HG03064 (cell line): ENCODE data around the gene ANKS1B.

ENCODE experiments used
- ATAC-seq: cut with Tn5 transposase; IDR thresholded peaks from one replicate; pipeline ENCODE4 v1.9.1; 2021; ENCODE audit warnings: low read depth; ENCODE audit not compliant: unreplicated experiment

Gene ANKS1B

DNA sequence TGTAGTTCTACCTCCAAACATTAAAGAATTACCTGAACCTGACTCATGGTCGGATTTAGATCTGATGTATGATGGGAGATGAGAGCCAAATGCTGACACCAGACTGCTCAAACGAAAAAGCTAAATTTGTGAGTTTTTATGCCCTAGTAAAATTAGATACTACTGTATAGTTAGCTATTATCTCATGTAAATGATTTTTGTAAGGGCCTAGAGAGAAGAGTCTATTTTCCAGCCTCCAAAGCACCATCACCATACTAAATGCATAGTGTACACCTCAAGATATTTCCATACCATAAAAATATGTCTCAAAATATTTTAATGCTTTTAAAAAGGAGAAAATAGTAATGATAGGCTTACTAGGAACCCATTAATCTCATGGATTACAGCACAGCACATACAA is 18.3 kb downstream of the ANKS1B start:
- no peak for ATAC-seq

DNA sequence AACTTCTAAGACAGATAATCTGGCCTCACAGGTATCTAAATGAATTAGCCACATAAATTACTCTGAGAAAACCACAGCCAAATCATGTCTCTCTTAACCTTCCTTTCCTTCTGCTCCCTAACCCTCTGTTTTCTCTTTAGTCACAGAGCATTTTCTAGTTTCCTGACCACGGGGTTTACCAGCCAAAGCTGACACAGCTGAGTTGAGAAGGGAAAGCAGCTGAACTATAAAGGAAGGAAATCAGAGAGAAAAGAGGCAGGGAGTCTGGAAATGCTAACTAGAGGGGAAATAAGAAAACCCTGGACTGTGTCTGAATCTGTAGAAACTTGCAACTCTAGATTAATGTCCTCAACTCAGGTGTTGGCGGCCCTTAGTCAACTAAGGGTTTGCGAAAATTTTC is 24.4 kb downstream of the ANKS1B start:
- no peak for ATAC-seq

- ATAC-seq = no peak
These were observed 25.1 kb downstream of the ANKS1B start for GRCh38 chr12:99959549-99960170.

DNA sequence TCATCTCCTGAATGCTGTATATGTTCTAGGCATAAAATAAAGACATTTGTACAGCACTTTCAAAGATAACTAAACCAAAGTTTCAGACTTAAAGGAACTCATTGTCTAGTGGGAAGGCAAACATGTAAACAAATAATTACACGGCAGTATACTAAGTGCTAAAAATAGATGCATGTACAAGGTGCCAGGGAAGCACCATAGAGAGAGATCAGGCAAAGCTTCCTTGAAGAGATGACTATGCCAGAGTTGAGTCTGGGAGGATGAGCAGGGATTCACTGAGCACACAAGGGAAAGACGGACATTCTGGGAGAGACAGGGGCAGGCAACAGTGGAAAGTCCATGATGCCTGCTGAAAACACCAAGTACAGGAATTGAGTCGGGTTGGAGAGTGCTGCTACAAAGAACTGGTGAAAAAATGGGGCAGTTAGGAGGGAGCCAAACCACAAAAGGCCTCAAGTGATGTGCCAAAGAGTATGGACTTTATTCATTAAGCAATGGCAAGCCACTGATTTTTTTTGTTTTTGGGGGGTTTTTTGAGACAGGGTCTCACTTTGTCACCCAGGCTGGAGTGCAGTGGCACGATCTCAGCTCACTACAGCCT is 26.8 kb downstream of the ANKS1B start:
- ATAC-seq = no peak

GRCh38 chr12:99954724-99955123 is 30.0 kb downstream of the ANKS1B start:
- no peak for ATAC-seq

DNA sequence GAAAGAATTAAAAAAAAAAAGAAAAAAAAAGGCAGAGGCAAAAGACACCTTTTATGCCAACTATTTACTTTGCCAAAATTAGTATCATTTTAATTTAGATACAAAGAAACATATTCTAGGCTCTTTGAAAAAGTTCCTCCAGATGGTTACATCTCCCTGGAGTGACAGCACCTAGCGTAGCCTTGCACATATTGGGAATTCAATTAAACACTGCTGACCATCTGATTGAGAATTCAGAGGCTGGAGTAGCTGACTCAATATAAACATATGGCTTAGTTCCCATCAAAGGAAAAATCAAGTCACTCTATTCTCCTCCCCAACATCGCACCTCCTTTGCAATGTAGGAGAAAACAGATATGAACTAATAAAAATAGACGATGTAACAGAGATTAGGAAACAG is 36.4 kb downstream of the ANKS1B start:
- no peak for ATAC-seq

GRCh38 chr12:99946131-99946530 is 38.6 kb downstream of the ANKS1B start:
- no peak for ATAC-seq

DNA sequence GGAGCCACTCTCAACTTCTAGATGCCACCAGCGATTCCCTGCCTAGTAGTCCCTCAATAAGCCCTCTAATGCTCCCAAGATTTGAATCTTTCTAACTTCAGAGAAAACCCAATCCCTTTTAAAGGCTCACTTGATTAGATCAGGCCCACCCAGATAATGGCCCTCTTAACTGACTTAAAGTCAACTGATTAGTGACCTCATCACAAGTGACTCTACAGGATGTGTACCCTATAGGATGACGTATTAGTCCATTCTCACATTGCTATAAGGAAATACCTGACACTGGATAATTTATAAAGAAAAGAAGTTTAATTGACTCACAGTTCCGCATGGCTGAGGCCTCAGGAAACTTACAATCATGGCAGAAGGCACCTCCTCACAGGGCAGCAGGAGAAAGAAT is 49.1 kb downstream of the ANKS1B start:
- no peak for ATAC-seq

DNA sequence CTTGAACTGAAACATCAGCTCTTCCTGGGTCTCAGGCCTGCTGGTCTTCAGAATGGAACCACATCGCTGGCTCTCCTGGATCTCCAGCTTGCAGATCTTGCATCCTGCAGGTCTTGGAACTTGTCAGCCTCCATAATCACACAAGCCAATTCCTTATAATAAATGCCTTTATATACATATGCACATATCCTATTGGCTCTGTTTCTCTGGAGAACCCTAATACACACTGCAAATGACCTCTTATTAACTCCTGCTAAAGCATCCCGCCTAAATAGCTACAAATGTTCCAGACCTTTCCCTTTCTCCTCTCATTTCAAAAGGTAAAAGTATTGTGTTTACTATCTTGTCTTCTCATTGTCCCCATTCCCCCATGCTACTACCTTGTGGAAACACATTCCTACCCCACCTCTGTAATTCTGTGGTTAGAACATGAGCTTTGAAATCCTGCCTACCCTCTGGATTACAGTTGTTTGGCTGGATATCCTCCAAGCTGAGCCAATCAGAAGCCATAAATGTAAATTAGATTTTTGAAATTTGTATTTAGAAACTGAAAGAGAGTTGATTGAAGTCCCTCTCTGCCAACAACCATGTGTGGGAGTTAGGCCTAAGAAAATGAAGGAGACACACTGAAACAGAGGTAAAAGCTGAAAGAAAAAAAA is 58.1 kb downstream of the ANKS1B start:
- ATAC-seq = no peak

DNA sequence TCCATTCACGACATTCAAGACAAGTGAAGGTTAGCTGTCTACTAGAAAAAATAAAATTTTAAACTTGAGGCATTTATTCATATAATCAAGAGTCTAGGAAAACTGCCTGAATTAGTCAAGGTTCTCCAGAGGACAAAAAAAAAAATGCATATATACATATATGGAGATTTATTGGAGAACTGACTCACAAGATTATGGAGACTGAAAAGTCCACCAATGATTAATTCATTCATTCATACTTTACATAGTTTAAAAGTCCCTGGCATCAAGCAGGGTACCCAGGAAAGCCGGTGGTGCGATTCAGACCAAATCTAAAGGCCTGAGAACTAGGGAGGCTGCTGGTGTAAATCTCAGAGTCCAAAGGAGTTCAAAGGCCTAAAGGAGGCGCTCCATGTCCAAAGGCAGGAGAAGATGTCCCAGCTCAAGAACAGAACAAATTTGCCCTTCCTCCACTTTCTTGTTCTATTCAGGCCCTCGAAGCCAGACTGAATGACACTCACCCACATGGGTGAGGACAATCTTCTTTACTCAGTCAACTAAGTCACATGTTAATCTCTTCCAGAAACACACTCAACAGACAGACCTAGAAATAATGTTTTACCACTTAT is 64.3 kb downstream of the ANKS1B start:
- ATAC-seq = no peak

DNA sequence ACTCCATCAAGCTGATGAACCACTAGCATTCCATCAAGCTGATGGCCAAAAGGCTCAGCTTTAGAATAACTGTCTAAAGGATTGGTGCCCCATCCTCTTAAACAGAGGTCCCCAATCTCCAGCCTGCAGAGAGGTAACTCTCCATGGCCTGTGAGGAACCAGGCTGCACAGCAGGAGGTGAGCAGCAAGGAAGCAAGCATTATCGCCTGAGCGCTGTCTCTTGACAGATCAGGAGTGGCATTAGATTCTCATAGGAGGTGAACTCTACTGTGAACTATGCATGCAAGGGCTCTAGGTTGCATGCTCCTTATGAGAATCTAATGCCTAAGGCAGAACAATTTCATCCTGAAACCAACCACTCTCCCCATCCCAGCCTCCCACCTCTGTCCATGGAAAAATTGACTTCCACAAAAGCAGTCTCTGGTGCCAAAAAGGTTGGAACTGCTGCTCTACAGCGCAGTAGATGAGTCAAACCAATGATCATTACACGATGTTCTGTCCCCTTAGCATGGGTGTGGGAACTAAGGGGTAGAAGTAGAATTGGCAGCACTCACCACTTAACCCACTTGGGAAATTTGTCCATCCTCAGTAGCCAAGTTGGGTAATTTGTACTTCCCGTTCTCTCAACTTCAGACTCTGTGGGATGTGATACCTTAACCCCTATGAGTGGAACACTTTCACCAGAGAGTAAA is 66.9 kb downstream of the ANKS1B start:
- no peak for ATAC-seq

- no peak for ATAC-seq
These were observed 68.2 kb downstream of the ANKS1B start for GRCh38 chr12:99916555-99916954.

DNA sequence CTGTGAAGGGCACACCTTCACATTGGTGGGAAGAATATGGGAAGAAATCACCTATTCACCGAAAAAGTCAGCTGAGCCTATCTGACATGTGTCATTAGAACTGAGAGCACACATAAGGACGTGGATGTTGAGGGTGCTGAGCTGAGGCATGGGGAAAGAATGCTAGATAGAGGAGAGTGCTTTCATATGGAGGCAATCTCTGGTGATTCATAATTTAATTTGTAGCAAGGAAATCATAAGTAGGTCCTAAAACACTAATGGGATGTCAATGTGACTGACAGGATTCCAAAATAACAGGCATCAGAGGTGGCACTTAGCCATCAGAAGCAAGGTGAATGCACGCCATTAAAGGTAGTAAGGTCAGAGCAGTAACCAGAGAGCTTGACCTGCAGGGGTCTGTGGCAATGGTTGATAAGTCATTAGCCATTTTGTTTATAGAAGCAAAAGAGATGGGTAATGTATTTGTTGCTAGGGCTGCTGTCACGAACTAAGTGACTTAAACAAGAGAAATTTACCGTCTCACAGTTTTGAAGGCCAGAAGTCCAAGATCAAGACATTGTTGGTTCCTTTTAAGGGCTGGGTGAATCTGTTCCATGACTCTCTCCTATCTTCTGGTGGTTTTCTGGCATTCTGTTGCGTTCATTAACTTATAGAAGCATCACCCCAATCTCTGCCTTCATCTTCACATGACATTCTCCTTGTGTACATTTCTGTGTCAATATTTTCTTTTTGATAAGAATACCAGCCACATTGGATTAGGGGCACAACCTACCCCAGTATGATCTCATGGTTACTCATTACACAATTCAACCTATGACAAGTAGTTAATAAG is 69.3 kb downstream of the ANKS1B start:
- no peak for ATAC-seq

DNA sequence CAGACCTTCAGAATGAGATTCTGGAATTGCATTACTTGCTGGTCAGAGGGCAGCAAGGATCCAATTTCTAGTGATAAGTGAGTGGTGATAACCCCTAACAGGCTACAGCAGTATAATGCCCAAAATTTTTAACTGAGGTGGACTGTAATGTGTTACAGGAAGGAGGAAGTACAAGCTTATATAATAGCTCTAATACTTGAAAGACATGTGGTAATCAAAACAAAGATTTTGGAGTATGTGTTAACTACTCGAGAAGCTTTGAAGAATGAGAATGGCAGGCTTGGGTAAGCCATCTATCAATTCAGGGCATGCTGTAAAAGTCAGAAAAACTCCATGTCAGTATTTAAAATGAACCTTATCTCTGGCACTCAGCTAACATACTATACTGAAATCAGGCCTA is 70.5 kb downstream of the ANKS1B start:
- no peak for ATAC-seq

DNA sequence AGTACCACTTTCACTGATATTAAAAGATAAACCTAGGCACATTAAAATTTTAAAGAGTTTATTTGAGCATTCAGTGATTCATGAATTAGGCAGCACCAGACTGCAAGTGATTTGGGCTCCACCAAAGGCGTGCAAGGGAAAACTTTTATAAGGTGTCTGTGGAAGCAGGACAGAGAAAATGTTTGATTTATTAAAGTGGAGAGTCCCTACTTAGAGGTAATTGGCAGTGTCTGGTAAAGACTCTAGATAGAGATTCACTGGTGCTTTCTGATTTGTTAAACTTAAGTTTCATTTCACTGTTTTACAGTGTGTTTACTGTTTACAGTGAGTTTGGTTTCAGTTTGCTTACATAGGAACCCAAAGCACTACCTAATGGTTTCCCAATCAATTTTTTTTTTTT is 72.8 kb downstream of the ANKS1B start:
- peak; percentile 63 for ATAC-seq

DNA sequence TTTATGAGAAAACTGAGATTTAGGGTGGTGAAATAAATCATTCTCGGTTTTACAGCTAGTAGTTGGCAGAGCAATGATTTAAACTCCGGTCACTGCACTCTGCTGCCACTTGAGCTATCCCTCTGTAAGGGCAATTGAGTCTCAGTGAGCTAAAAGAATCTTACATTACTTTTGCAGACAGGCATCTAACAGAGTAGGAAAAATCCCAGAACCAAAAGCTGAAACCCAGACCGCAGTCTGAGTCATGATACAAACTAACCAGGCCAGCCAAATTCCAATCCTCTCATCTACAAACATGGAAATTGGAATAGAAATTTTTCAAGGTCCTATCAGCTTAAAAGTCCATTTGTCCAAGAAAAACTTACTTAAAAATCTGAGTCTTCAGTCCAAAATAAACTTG is 73.7 kb downstream of the ANKS1B start:
- ATAC-seq = no peak

- ATAC-seq = no peak
These were observed 74.4 kb downstream of the ANKS1B start for GRCh38 chr12:99910342-99910741.

DNA sequence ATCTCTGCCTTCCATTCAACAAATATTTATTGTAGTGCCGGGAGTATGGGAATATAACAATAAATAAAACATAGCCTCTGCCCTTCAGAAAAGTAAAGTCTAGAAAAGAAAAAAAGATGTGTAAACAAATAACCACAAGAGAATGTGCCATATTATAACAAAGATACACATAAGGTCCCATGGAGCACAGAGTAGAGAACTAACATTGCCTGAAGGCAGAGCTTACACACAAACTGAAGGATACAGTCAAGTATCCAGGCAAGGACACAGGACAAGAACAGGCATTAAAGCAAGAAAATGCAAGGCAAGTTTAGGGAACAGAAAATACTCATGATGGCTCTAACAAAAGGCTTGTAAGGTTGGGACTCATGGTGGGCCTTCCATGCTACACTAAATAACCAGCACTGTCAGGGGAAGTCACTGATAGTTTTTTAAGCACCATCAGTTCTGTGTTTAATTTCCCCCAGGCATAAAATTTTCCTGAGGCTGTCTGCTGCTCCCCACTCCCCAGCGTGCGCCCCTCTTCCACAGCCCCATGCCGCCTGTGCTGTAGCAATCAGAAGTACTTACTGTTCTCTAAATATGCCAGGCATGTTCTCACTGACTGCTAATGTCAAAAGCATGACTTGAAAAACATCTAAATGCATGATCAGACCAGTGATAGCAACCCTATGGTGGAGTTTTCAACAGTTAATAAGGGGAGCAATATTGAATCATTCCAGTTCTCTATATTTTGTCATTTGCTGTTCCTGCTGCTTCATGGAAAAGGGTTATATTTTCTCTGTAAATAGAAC is 77.8 kb downstream of the ANKS1B start:
- ATAC-seq = no peak

- no peak for ATAC-seq
These were observed 83.6 kb downstream of the ANKS1B start for GRCh38 chr12:99901181-99901580.

- no peak for ATAC-seq
These were observed 86.1 kb downstream of the ANKS1B start for GRCh38 chr12:99898645-99899044.
